Upper lobe of left lung (tissue), 4 donors: ENCODE data around the gene ACP3.

Experiments used
- CTCF ChIP-seq, 6 experiments: fragments of 450-650 bp in 4 of 6; fragments of 200-600 bp in 2 of 6; sonication (generic) in 2 of 6; IDR thresholded peaks; one replicate each; pipeline ENCODE4 v1.5.1; 2016 to 2019; ENCODE audit warnings: antibody characterized with exemption in 6 of 6
- POLR2A ChIP-seq, 4 donors: fragments of 450-650 bp; IDR thresholded peaks; one replicate each; pipeline ENCODE4 v1.5.1; 2016 to 2017; ENCODE audit warnings: antibody characterized with exemption in 4 of 4, mild to moderate bottlenecking in 2 of 4

GRCh38 chr3:132292042-132292441, 25.2 kb upstream of the ACP3 start:
- TF ChIP-seq CTCF (IDR thresholded peaks at IDR 0.05) (no peak), POLR2A (IDR thresholded peaks at IDR 0.05) (no peak)
